HG03108 (cell line): ENCODE measurements around the gene TIE1.

Experiments used
- ATAC-seq: cut with Tn5 transposase; IDR thresholded peaks from one replicate; pipeline ENCODE4 v1.9.1; 2021; ENCODE audit warnings: moderate library complexity; ENCODE audit not compliant: unreplicated experiment

Gene TIE1

DNA sequence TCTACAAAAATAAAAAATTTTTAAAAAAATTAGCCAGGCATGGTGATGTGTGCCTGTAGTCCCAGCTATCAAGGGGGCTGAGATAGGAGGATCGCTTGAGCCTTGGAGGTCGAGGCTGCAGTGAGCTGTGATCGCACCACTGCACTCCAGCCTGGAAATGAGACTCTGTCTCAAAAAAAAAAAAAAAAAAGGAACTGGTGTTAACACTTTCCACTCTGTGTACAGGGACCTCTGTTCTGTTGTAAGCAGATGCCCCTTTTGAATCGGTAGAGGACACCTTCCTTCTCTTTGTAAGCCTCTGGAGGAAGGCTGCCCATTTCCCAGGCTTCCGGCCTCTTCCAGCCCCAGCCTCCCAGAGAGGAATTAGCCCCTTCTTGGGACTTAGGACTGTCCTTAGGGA, 8.1 kb upstream of the TIE1 start:
- ATAC-seq, result no peak

DNA sequence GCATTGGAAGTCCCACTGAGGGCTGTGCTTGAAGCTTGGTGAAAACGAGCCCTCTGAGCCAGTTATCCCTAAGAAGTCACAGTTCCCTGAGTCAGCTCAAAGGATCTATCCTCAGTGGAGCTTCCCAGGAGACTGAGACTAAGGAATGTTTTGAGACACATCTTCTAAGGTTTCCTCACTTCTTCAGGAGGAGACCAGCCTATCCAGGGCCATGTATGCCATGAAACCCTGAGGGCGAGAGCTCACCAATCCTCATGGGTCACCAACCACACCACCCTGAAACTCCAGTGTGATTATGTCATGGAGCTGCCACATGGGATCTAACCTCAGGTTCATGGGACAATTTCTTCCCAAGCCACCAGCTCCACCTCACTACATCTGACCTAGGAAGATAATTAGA, 7.6 kb upstream of the TIE1 start:
- ATAC-seq, result no peak

DNA sequence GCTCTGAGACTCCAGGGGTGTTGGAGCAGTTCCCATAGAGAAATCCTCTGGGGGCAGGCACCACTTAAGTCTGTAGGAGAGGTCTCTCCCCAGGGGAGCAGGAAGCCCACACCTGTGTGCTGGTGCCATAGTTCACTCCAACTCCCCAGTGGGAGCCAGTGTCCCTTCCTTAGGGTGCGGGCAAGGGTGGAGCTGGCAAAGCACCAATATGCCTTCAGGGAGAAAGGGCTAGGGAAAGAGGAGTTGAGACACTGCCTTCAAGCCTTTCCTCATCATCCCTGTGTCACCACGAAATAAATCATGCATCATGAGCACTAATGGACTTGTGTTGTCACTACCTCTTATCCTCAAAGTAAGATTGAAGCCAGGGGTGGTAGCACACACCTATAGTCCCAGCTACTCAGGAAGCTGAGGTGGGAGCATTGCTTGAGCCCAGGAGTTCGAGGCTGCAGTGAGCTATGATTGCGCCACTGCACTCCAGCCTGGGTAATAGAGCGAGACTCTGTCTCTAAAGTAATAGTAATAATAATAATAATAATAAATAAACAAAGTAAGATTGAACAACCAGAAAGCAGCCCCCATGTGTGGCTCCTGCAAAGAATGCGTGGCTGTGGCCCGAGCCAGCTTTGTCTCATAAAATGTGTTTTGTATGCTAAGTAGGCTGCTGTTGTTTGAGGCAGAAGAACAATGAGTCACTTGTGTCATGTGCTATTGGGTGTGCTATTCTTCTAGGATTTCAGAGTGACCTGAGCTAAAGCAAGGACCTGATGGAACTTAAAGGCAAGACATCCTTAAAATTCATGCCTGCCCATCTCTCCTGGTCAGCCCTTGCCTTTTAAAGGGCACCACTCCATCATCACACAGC, 6.7 kb upstream of the TIE1 start:
- no peak for ATAC-seq

- ATAC-seq, result no peak
These were observed 6.0 kb upstream of the TIE1 start for GRCh38 chr1:43294761-43295160.

GRCh38 chr1:43296207-43296606, 4.6 kb upstream of the TIE1 start:
- no peak for ATAC-seq

DNA sequence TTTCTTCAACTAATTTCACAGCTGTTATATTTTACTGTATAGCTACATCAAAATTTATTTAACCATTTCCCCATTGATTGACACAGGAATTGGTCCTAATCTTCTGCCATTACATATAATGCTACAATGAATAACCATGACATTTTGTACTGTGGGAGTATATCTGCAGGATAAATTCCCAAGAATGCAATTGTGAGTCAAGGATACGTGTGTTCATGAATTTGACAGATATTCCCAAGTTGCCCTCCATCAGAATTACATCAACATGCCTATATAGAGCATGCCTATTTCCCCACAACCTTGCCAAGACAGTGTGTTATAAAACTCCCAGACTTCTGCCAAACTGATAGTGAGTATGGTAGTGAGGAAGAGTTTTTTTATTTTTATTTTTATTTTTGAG, 2.7 kb upstream of the TIE1 start:
- no peak for ATAC-seq

- no peak for ATAC-seq
These were observed 1.7 kb upstream of the TIE1 start for GRCh38 chr1:43299101-43299500.

- no peak for ATAC-seq
These were observed 1.4 kb downstream of the TIE1 start for GRCh38 chr1:43302201-43302600.

DNA sequence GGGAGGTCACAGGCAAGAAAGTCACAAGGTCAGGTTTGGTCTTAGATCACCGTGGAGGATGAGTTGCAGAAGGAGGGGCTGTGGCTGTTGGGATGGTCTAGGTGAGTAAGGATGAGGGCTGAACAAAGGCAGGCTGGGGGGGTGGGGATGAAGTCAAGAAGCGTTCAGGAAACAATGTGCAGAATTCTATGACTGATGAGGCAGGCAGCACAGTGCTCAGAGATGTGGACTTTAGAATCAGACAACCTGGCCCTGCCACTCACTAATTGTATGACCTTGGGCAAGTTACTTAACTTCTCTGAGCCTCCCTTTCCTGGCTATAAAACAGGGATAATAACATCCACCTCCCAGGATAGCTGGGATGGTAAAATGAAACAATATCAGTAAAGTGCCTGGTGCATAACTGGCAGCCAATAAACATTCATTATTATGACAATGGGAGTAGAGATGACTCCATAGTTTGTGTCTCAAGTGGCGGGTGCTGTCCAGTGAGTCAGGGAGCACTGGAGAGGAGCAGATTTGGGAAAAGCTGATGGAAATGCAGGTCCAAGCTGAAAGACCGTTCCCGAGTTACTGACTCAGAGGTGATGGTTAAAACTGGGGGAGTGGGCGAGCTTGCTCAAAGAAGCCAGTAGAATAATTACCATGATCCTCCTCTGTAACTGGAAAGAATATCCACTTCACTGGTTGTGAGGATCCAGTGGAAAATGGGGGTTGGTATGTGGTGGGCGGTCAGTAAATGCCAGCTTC, 2.1 kb downstream of the TIE1 start:
- ATAC-seq, result no peak

DNA sequence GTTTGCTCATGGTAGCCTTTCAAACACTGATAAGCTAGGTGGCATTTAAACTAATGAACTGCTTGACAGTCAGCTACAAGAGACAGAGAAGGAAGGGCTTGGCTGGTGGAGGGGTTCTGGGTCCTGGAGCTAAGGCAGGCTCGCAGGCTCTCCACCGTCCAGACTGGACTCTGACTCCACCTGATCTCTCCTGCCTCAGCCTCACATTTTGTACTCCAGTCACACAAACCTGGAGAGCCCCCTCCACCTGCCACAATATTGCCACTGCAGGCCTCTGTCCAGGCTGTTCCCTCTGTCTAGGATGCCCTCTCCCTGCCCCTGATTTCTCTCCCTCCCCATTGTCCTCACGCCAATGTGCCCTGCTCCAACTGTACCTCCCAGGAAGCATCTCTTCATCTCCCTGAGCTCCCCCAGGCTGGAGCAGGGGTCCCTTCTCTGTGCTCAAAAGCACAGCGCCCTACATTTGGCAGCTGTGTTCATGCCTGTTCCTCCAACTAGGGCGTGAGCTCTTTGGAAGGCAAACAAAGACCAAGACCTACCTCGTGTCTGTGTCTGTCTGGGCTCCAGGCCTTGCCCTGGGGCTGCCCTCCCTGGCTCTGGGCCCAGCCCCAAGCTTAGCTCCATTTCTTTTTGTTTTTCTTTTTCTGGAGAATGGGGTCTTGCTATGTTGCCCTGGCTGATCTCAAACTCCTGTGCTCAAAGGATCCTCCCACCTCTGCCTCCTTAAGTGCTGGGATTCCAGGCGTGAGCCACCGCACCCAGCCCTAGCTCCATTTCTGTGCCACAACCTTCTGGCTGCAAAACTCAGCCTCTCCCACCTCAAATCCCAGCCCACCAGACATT, 2.9 kb downstream of the TIE1 start:
- no peak for ATAC-seq

GRCh38 chr1:43304314-43304681, 3.5 kb downstream of the TIE1 start:
- no peak for ATAC-seq

DNA sequence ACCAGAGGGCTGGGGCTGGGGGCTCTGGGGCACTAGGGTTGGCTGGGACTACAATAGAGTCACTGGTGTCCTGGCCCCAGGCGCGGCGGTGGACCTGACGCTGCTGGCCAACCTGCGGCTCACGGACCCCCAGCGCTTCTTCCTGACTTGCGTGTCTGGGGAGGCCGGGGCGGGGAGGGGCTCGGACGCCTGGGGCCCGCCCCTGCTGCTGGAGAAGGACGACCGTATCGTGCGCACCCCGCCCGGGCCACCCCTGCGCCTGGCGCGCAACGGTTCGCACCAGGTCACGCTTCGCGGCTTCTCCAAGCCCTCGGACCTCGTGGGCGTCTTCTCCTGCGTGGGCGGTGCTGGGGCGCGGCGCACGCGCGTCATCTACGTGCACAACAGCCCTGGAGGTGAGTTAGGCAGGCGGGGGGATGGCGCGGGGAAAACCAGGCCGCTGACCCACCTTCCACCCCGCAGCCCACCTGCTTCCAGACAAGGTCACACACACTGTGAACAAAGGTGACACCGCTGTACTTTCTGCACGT, 4.1 kb downstream of the TIE1 start:
- no peak for ATAC-seq

- ATAC-seq, result no peak
These were observed 4.7 kb downstream of the TIE1 start for GRCh38 chr1:43305461-43305860.

DNA sequence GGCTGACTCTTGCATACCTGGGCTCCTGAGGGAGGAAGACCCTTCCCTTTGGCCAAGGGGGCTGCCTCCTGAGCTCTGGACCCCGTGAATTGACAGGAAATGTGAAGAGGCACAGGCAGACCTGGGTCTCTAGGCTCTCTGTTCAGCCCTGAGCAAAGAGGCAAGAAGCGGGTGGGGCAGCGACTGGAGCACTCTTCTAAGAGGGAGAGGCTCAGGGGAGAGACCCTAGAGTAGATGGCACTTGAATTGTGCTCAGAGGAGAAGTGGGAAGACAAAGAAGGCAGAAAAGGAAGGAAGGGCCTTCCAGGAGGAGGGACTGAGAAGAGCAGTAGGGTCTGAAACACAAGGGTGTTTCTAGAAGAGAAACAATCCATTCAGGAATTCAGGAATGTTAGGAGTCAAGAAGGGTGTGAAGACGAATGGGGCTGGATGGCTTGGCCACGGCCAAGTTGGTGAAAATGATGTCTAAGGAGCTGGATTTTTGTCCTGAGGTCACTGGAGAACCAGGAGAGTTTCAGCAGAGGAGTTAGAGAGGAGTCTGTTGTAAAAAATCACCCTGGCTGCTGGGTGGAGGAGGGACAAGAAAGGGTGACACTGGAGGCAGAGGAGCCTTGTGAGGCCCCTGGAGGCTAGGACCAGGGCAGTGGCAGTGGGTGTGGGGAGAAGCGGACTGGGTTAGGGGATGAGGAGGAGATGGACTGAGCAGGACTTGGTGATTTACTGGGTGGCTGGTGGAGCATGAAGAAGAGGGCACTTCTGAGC, 5.3 kb downstream of the TIE1 start:
- ATAC-seq, result no peak

DNA sequence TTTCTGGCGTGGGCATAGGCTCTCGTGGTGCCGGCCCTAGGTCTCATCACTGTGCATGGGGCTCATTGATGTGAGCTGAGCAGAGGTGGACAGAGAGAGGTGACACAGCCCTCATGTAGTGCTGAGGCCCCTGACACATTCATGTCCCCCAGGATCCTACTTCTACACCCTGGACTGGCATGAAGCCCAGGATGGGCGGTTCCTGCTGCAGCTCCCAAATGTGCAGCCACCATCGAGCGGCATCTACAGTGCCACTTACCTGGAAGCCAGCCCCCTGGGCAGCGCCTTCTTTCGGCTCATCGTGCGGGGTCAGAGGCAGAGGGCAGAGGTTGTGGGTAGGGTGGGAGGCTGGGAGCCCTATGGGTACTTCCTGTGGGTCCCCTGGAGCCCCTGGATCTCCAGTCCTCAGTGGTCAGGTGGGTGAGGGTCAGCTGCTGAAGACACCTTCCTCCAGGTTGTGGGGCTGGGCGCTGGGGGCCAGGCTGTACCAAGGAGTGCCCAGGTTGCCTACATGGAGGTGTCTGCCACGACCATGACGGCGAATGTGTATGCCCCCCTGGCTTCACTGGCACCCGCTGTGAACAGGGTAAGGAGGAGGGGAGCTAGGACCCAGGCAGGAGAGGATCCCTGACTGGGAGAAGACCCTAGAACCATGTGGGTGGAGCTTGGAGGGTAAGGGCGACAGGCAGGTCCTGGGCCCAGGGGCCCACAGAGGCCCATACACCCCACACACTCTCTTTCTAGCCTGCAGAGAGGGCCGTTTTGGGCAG, 6.1 kb downstream of the TIE1 start:
- ATAC-seq, result no peak

GRCh38 chr1:43307458-43308158, 6.8 kb downstream of the TIE1 start:
- ATAC-seq, result no peak

GRCh38 chr1:43308635-43309404, 8.0 kb downstream of the TIE1 start:
- ATAC-seq, result no peak

DNA sequence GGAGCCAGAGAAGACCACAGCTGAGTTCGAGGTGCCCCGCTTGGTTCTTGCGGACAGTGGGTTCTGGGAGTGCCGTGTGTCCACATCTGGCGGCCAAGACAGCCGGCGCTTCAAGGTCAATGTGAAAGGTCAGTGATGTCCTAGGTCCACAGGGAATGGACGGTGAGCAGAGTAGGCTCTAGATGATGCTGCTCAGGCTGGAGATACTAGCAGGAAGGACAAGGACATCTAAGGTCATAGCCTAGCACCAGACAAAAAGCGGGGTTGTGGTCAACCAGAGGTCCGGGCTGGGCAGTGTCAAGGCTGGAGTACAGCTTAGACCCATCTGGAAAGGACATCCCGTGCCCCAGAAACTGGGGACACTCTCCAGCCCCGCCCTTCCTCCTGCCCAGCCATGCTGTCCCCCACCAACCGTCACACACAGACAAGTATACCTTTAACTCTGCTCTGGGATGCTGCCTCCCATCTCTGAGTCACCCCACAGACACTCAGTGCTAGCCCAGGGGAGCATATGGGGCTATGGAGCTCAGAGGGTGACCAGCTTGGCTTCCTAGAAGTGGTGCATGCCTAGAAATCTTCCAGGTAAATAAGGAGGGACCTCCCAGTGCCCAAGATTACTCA, 8.7 kb downstream of the TIE1 start:
- ATAC-seq, result no peak
